ENCODE data around the gene TRAF1. TPM values are rescaled to one million over a fixed set of nuclear protein-coding genes. Genes with fewer than 3 reads are reported as not detected.

Gene TRAF1
- total and polyA plus RNA-seq, 2 donors (not counting 1 experiment from before 2014, with no cell fraction given) = 0.58 to 3.8 TPM

- H3K27me3 ChIP-seq (ENCODE audit: control insufficient read depth, insufficient read depth, low read length) = no peaks in the 10 kb centered on the region
- no peaks in the 10 kb centered on the region for H3K36me3 ChIP-seq (ENCODE audit: control insufficient read depth, insufficient read depth, low read length)
- no peak for DNase-seq (ENCODE audit: low read depth in 2 of 2)
- H4K20me1 ChIP-seq (ENCODE audit: control insufficient read depth, extremely low read depth, insufficient read depth, low read length) = no peaks in the 10 kb centered on the region
- H3K27ac ChIP-seq (ENCODE audit: insufficient read depth, low read length) = no peak overlapping the region
- H3K4me1 ChIP-seq (ENCODE audit: control insufficient read depth, extremely low read depth, insufficient read depth, low read length) = no peaks in the 10 kb centered on the region
- H3K79me2 ChIP-seq (ENCODE audit: control insufficient read depth, insufficient read depth, low read length) = no peaks in the 10 kb centered on the region
- H3K9ac ChIP-seq (ENCODE audit: insufficient read depth, low read length) = no peak overlapping the region
- H3K9me3 ChIP-seq (ENCODE audit: control insufficient read depth, insufficient read depth, low read depth, low read length) = no peaks in the 10 kb centered on the region
- H3K4me3 ChIP-seq (replicated peaks in 1 of 4; ENCODE audit: control extremely low read depth in 1 of 4, insufficient read depth in 1 of 4, low read depth in 3 of 4, low read length in 4 of 4) = no peak overlapping the region
- no peak overlapping the region for H3K4me2 ChIP-seq (ENCODE audit: extremely low read depth, insufficient read depth, low read length)
- H2AFZ ChIP-seq (ENCODE audit: low read length) = no peak overlapping the region
- TF ChIP-seq EZH2 (IDR thresholded peaks at IDR 0.05; ENCODE audit: low read length, missing control alignments) (no peak), CTCF (conservative IDR thresholded peaks at IDR 0.05 in 1 of 2, IDR thresholded peaks at IDR 0.05 in 1 of 2; ENCODE audit: low read depth in 1 of 2, low read length in 2 of 2) (no peak)
These were observed 24.6 kb downstream of the TRAF1 start for GRCh38 chr9:120901755-120902568.

DNA sequence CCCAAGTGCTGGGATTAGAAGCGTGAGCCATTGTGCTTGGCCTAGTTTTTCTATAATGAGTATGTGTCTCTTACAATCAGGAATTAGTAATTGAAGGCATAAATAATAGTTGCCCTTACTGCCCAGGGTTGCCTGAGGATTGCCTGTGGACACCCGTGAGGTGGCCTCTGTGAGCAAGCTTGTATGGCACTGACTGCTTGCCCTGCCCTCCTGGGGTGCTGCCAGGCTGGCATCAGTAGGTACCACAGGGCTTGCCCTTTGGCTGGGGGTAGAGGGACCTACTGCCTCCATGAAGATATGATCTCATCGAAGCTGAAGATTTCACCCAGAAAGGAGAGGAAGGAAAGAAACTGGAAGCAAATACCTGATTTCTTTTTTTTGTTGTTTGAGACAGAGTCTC is 25.8 kb downstream of the TRAF1 start:
- Histone ChIP-seq H3K27ac (ENCODE audit: insufficient read depth, low read length) (no peak overlapping the region), H3K9me3 (ENCODE audit: control insufficient read depth, insufficient read depth, low read depth, low read length) (no peaks in the 10 kb centered on the region), H3K9ac (ENCODE audit: insufficient read depth, low read length) (no peak overlapping the region), H3K4me3 (replicated peaks in 1 of 4; ENCODE audit: control extremely low read depth in 1 of 4, insufficient read depth in 1 of 4, low read depth in 3 of 4, low read length in 4 of 4) (no peak overlapping the region), H3K27me3 (ENCODE audit: control insufficient read depth, insufficient read depth, low read length) (no peaks in the 10 kb centered on the region), H4K20me1 (ENCODE audit: control insufficient read depth, extremely low read depth, insufficient read depth, low read length) (no peaks in the 10 kb centered on the region), H3K4me1 (ENCODE audit: control insufficient read depth, extremely low read depth, insufficient read depth, low read length) (no peaks in the 10 kb centered on the region), H3K36me3 (ENCODE audit: control insufficient read depth, insufficient read depth, low read length) (no peaks in the 10 kb centered on the region), H2AFZ (ENCODE audit: low read length) (no peak overlapping the region), H3K79me2 (ENCODE audit: control insufficient read depth, insufficient read depth, low read length) (no peaks in the 10 kb centered on the region), H3K4me2 (ENCODE audit: extremely low read depth, insufficient read depth, low read length) (no peak overlapping the region)
- TF ChIP-seq CTCF (conservative IDR thresholded peaks at IDR 0.05 in 1 of 2, IDR thresholded peaks at IDR 0.05 in 1 of 2; ENCODE audit: low read depth in 1 of 2, low read length in 2 of 2) = no peak
- TF ChIP-seq EZH2 (IDR thresholded peaks at IDR 0.05; ENCODE audit: low read length, missing control alignments) = no peak
- no peak for DNase-seq (ENCODE audit: low read depth in 2 of 2)

- H3K4me3 ChIP-seq (replicated peaks in 1 of 4; ENCODE audit: control extremely low read depth in 1 of 4, insufficient read depth in 1 of 4, low read depth in 3 of 4, low read length in 4 of 4) = no peak overlapping the region
- H3K9ac ChIP-seq (ENCODE audit: insufficient read depth, low read length) = no peak overlapping the region
- H3K79me2 ChIP-seq (ENCODE audit: control insufficient read depth, insufficient read depth, low read length) = no peaks in the 10 kb centered on the region
- no peak for DNase-seq (ENCODE audit: low read depth in 2 of 2)
- H3K4me2 ChIP-seq (ENCODE audit: extremely low read depth, insufficient read depth, low read length) = no peak overlapping the region
- peaks cover 3% of the 10 kb centered on the region for H3K4me1 ChIP-seq (ENCODE audit: control insufficient read depth, extremely low read depth, insufficient read depth, low read length)
- H2AFZ ChIP-seq (ENCODE audit: low read length) = no peak overlapping the region
- H4K20me1 ChIP-seq (ENCODE audit: control insufficient read depth, extremely low read depth, insufficient read depth, low read length) = no peaks in the 10 kb centered on the region
- no peak overlapping the region for H3K27ac ChIP-seq (ENCODE audit: insufficient read depth, low read length)
- no peaks in the 10 kb centered on the region for H3K27me3 ChIP-seq (ENCODE audit: control insufficient read depth, insufficient read depth, low read length)
- no peaks in the 10 kb centered on the region for H3K9me3 ChIP-seq (ENCODE audit: control insufficient read depth, insufficient read depth, low read depth, low read length)
- TF ChIP-seq CTCF (conservative IDR thresholded peaks at IDR 0.05 in 1 of 2, IDR thresholded peaks at IDR 0.05 in 1 of 2; ENCODE audit: low read depth in 1 of 2, low read length in 2 of 2) (no peak), EZH2 (IDR thresholded peaks at IDR 0.05; ENCODE audit: low read length, missing control alignments) (no peak)
- no peaks in the 10 kb centered on the region for H3K36me3 ChIP-seq (ENCODE audit: control insufficient read depth, insufficient read depth, low read length)
These were observed 27.0 kb downstream of the TRAF1 start for GRCh38 chr9:120899490-120900068.
